Epidermal melanocyte (primary cell): ENCODE data around the gene BACH1.
A peak's percentile ranks its signal among the peaks of the same experiment; 100 is the strongest.
"Not testable (repeated sequence)": the region's sequence is repeated elsewhere in the genome, so short reads cannot be mapped to it uniquely, and the experiment has no call there.

Experiments used
- DNase-seq: peaks from one replicate; pipeline ENCODE4 v3.0.0; 2011; ENCODE audit warnings: low spot score; ENCODE audit not compliant: insufficient read length

The BACH1 gene

DNA sequence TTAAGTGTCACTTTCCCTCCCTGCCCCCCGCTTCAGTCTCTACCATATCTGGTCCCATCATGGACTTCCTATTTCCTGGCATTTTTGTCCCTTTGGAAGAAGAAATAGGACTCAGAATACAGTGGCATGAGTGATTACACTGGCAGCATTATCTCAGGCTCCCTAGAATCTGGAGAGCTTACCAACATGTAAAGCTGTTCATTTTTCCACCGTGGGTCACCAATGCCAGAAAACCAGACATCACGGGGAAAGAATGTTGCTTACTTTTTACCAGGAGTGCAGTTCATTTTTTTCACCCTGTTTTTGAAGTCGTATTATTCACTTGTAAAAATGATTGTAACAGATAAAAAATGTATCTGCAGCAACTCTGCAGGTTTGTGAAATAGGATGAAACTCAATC, 44.8 kb downstream of the BACH1 start:
- no peak for DNase-seq

- no peak for DNase-seq
Measured at GRCh38 chr21:29346281-29346680, 47.6 kb downstream of the BACH1 start.

GRCh38 chr21:29346771-29347170, 48.0 kb downstream of the BACH1 start:
- DNase-seq, result no peak

DNA sequence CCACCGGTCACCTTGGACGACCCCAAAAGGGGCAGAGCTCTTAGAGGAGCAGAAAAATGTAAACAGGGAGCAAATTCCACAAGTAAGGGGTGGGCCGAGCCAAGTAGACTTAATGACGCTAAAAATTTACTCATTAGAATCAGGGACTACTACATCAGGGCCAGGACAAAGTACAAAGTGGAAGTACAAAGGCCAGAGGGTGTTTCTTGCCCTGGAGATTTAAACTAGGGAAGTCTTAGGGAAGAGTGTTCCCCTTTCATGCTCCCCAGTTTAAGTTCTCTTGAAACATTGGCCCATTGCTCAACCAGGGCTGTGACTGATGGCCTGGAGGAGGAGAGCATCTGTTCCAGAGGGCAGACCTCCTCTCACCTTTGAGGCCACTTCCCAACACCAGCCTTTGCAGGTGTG, 48.6 kb downstream of the BACH1 start:
- no peak for DNase-seq

GRCh38 chr21:29349702-29350101, 51.0 kb downstream of the BACH1 start:
- no peak for DNase-seq

DNA sequence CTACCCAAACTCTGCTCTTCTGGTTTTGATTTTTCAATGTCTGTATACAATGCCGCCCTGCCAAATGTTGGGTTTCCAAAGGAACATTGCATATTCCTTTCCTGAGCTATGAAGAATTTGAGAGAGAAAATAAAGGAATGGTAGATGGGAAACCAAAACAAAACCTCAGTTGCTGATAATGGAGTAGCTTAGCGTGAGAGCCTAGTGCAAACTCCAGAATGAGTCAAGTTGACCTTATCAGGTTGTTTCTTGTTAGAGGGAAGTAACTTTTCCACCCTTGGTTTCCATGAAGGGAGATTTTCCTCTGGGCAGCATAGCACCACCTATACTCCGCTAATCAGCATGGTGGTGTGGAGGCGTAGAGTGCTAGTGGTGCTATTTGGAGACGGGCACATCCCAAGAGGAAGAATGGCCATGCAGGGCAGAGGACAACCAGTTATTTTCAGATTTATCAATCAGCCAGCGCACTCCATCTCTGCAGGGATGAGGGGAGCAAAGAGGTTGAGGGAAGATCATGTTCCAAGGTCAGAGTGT, 51.6 kb downstream of the BACH1 start:
- DNase-seq, result no peak

- no peak for DNase-seq
Measured at GRCh38 chr21:29351691-29352090, 53.0 kb downstream of the BACH1 start.

- DNase-seq, result not testable (repeated sequence)
Measured at GRCh38 chr21:29355043-29355710, 56.5 kb downstream of the BACH1 start.

GRCh38 chr21:29356291-29356690, 57.6 kb downstream of the BACH1 start:
- DNase-seq, result not testable (repeated sequence)

DNA sequence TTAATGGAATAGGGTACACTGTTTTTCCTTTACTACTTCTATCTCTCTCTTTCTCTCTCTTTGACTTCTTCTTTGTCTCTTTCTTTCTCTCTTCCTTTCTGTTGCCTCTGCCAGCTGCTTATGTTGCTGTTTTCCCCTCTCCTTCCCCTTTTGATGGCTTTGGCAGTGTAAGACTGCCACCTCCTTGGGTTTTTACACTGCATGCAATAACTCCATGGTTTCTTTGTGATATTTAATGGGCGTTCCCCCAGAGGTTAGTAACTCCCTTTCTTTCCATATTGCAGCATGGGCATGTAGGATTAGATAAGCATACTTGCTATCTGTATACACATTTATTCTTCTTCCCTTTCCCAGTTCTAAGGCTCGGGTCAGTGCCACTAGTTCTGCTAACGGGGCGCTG, 58.1 kb downstream of the BACH1 start:
- not testable (repeated sequence) for DNase-seq

- no peak for DNase-seq
Measured at GRCh38 chr21:29359718-29360117, 61.0 kb downstream of the BACH1 start.

DNA sequence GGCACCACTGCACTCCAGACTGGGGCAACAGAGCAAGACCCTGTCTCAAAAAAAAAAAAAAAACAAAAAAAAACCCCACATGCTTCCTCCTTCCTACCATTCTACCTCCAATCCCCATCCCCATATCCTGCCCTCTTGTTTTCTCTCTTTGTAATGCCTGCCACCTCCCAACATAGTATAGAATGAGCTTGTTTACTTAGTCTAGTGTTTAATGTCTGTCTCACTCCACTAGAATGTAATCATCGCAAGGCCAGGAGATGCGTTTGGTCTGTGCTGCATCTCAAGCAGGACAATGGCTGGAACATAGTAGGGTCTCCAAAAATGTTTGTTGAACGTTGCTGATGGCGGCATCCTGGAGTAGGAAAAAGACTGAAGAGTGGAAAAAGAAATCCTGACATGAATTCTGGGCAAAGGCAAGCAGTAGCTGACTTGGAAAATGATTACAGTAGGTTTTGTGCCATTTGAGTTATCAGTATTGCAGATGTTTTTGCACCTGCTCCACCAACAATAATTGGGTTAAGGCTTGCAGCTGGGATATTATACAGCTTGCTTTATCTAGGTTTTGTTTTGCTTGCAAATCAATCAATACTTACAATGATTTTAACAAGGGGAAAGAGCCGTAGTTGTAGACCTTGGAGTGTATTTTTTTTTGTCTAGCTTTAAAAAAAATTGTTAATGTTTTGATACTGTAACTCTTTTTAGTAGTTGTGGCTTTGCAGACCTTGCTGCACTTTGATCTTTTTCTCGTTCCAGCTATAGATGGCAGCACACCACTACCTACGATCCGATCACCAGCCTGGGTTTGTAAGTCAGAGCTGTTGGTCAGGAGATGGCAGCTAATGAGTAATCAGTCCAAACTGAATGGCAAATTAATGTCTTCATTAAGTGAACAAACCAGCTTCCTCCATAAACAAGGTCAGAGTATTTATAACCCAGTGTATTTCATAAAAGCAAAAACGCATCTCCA, 62.4 kb downstream of the BACH1 start:
- no peak for DNase-seq

- no peak for DNase-seq
Measured at GRCh38 chr21:29362758-29363157, 64.0 kb downstream of the BACH1 start.

DNA sequence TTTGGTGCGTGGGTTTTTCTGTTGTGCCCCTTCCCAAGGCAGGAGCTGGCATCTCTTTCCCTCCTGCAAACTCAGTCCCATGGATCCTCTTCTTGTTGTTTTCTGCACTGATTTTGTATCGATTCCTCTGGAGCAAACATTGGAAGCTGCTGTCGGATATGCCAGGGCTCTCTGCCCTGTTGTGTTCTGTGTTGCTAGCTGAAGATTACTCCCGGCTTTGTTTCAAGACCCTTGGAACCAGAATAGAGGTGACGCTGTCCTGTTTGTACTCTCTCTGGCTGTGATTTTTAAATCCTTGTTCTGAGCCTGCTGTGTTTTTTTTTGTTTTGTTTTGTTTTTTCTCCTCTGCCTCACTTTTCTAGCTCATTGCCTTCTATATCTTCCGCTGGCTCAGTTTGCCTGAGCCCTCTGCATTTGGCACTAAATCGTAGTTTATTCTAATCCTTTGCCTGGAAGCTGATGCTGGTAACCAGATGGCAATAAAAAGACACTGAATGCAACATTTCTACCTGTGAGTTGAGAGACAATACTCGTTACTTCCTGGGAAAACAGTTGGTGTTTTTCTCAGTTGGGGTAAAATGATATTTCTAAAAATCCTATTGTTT, 67.0 kb downstream of the BACH1 start:
- DNase-seq, result no peak

DNA sequence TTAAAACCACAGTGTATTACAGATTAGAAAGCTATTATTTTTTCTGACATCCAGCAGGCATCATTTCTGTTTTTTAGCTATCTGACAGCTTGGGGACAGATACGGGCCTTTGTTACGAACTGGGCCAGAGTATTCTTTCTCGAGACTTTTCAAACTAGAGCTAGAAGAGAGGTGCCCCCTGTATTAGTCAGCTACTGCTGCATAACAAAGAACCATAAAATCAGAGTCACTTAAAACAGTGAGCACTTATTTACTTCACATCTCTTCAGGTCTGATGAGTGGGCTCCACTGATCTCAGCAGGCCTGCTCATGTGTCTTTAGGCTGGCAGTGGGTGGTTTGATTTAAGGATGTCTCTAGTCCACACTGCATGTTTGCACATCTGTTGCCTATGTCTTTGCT, 67.8 kb downstream of the BACH1 start:
- DNase-seq, result no peak

- DNase-seq, result no peak
Measured at GRCh38 chr21:29367335-29367734, 68.6 kb downstream of the BACH1 start.

- no peak for DNase-seq
Measured at GRCh38 chr21:29368906-29369305, 70.2 kb downstream of the BACH1 start.

DNA sequence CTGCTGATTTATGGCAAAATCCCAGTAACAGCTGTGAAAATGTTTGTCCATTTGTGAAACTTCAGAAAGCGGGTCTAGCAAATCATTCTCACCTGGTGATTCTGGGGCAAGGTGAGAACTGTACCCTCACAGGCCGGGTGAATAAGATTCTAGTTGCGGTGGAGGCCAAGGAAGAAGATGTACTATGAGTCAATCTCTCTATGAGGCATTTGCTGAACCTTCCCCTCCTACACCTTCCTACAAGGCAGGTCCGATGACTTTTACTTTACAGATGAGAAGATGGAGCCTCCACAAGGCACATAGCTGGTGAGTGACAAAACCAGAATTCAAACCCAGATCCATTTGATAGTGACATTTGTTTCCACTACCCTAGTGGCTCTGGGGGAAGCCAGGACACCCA, 72.7 kb downstream of the BACH1 start:
- no peak for DNase-seq

- DNase-seq, result peak; percentile 77
Measured at GRCh38 chr21:29372063-29372802, 73.5 kb downstream of the BACH1 start.

DNA sequence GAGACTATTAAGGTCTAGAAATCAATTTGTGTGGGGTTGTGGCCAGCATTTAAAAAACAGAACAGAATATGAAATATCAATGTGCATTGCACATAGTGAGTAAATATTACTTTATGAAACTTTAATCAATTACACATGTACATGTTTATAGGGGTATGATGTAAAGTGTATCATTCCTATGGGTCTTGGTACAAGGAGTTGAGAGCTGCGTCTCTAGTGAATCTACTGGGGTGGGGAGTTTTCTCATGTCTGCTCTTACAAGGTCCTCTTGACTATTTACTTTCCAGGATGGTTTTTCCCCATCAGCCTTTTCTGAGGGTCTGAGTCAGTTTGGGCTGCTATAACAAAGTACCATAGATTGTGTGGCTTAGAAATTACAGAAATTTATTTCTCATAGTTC, 75.8 kb downstream of the BACH1 start:
- DNase-seq, result no peak

DNA sequence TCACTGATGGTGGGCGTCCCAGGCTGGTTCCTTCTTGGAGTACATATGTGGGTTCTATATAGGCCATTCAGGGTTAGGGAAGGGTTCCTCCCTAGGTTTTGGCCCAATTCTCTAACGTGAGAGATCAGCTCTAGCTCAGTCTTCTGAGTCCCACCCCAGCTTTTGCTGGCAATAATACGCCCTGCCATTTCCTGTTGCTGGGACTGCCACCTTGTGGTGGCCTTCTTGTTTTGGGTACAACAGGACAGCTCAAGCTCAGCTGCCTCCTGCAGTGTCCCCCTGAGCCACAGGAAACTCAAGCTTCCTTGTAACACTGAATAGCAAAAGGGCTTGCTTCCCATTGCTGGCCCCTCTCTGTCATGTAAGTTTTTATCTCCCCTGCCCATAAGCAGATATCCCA, 77.8 kb downstream of the BACH1 start:
- no peak for DNase-seq
